Gastroesophageal sphincter (tissue), 3 donors: Measurements from ENCODE around the gene C2orf66.

ENCODE experiments used
- CTCF ChIP-seq, 4 experiments: fragments of 200-600 bp in 2 of 4; fragments of 450-650 bp in 2 of 4; sonication (generic) in 1 of 4; IDR thresholded peaks; one replicate each; pipeline ENCODE4 v1.5.1; 2017 to 2019; ENCODE audit warnings: antibody characterized with exemption in 4 of 4, mild to moderate bottlenecking in 2 of 4, moderate library complexity in 2 of 4
- POLR2A ChIP-seq, 2 donors: fragments of 450-650 bp; IDR thresholded peaks; one replicate each; pipeline ENCODE4 v1.6.1; 2017; ENCODE audit warnings: antibody characterized with exemption in 2 of 2, mild to moderate bottlenecking in 2 of 2, moderate library complexity in 1 of 2
- POLR2AphosphoS5 ChIP-seq: sonication (generic); formaldehyde crosslinking; IDR thresholded peaks from one replicate; pipeline ENCODE4 v1.6.1; 2017; ENCODE audit warnings: antibody characterized with exemption

- no peak for TF ChIP-seq CTCF (IDR thresholded peaks at IDR 0.05)
- TF ChIP-seq POLR2A (IDR thresholded peaks at IDR 0.05): no peak
- TF ChIP-seq POLR2AphosphoS5: no peak
Measured at GRCh38 chr2:196802401-196802800, 6.8 kb downstream of the C2orf66 start.
